ENCODE results near the gene CCDC90B.

CCDC90B gene

DNA sequence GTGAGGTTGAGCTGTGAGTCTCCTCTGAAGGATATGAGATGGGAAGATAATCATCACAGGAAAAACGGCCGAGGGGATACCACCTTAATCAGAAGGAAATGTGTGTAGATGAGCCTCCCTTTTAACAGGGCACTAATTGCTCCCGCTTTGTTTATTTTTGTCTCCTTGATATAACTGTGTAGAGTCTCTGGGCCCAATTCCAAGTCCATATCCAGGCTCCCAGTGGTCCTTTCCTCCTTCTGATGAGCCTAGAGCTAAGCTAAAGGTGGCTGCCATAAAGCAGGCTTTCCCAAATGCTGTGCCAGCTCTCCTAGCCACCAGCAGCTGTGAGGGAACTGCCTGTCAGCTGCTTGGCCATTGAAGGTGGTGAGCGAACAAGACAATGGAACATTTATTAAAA lies 17.1 kb upstream of the CCDC90B start:
- Histone ChIP-seq H3K27me3 (ENCODE audit: insufficient read depth, low read length) (no peaks in the 10 kb centered on the region), H3K4me3 (ENCODE audit: low read depth, low read length, poor library complexity, severe bottlenecking) (no peak overlapping the region), H3K36me3 (ENCODE audit: insufficient read depth, low read length) (no peaks in the 10 kb centered on the region), H2AFZ (ENCODE audit: low read length) (no peak overlapping the region), H3K9ac (ENCODE audit: low read length) (no peak overlapping the region), H3K27ac (ENCODE audit: low read depth, low read length, poor library complexity, severe bottlenecking) (no peak overlapping the region), H3F3A (ENCODE audit: insufficient read depth, low read length) (no peaks in the 10 kb centered on the region), H3K9me3 (ENCODE audit: low read length) (no peaks in the 10 kb centered on the region), H3K9me2 (ENCODE audit: low read depth, low read length) (no peaks in the 10 kb centered on the region), H3K4me1 (ENCODE audit: insufficient read depth, low read length, severe bottlenecking) (no peaks in the 10 kb centered on the region), H3K79me2 (ENCODE audit: insufficient read depth, low read length) (no peaks in the 10 kb centered on the region), H4K20me1 (ENCODE audit: insufficient read depth, low read length) (no peaks in the 10 kb centered on the region), H3K4me2 (ENCODE audit: low read length) (no peak overlapping the region)
- no peak for TF ChIP-seq EZH2 (IDR thresholded peaks at IDR 0.05; ENCODE audit: borderline replicate concordance, low read length)
- TF ChIP-seq, protein P1, sequence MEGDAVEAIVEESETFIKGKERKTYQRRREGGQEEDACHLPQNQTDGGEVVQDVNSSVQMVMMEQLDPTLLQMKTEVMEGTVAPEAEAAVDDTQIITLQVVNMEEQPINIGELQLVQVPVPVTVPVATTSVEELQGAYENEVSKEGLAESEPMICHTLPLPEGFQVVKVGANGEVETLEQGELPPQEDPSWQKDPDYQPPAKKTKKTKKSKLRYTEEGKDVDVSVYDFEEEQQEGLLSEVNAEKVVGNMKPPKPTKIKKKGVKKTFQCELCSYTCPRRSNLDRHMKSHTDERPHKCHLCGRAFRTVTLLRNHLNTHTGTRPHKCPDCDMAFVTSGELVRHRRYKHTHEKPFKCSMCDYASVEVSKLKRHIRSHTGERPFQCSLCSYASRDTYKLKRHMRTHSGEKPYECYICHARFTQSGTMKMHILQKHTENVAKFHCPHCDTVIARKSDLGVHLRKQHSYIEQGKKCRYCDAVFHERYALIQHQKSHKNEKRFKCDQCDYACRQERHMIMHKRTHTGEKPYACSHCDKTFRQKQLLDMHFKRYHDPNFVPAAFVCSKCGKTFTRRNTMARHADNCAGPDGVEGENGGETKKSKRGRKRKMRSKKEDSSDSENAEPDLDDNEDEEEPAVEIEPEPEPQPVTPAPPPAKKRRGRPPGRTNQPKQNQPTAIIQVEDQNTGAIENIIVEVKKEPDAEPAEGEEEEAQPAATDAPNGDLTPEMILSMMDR (IDR thresholded peaks at IDR 0.05; ENCODE audit: low read length) = no peak

DNA sequence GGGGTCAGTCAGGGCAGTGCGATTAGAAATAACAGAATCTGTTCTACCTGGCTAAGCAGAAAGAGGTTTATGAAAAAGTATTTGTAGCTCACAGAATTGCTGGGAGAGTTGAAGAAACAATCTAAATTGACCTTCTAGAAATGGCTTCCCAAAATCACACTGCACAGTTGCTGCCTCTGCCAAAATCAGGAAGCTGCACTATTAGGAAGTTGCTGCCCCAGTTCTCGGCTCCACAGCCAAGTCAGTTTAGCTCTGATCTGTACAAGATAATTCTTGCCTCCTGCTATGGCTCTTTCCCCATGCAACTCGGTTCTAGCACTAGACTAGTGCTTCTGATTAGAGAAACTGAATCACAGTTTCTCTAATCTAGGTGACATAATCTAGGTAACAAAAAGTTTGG lies 16.0 kb upstream of the CCDC90B start:
- no peaks in the 10 kb centered on the region for H3K9me3 ChIP-seq (ENCODE audit: low read length)
- no peaks in the 10 kb centered on the region for H3K27me3 ChIP-seq (ENCODE audit: insufficient read depth, low read length)
- H3K4me3 ChIP-seq (ENCODE audit: low read depth, low read length, poor library complexity, severe bottlenecking) = no peak overlapping the region
- H3K4me1 ChIP-seq (ENCODE audit: insufficient read depth, low read length, severe bottlenecking) = no peaks in the 10 kb centered on the region
- no peaks in the 10 kb centered on the region for H3K36me3 ChIP-seq (ENCODE audit: insufficient read depth, low read length)
- TF ChIP-seq, protein P1 (IDR thresholded peaks at IDR 0.05; ENCODE audit: low read length) = no peak
- TF ChIP-seq EZH2 (IDR thresholded peaks at IDR 0.05; ENCODE audit: borderline replicate concordance, low read length) = no peak
- no peaks in the 10 kb centered on the region for H3K9me2 ChIP-seq (ENCODE audit: low read depth, low read length)
- no peaks in the 10 kb centered on the region for H3F3A ChIP-seq (ENCODE audit: insufficient read depth, low read length)
- no peak overlapping the region for H2AFZ ChIP-seq (ENCODE audit: low read length)
- H3K9ac ChIP-seq (ENCODE audit: low read length) = no peak overlapping the region
- no peaks in the 10 kb centered on the region for H4K20me1 ChIP-seq (ENCODE audit: insufficient read depth, low read length)
- H3K4me2 ChIP-seq (ENCODE audit: low read length) = no peak overlapping the region
- H3K27ac ChIP-seq (ENCODE audit: low read depth, low read length, poor library complexity, severe bottlenecking) = no peak overlapping the region
- no peaks in the 10 kb centered on the region for H3K79me2 ChIP-seq (ENCODE audit: insufficient read depth, low read length)

DNA sequence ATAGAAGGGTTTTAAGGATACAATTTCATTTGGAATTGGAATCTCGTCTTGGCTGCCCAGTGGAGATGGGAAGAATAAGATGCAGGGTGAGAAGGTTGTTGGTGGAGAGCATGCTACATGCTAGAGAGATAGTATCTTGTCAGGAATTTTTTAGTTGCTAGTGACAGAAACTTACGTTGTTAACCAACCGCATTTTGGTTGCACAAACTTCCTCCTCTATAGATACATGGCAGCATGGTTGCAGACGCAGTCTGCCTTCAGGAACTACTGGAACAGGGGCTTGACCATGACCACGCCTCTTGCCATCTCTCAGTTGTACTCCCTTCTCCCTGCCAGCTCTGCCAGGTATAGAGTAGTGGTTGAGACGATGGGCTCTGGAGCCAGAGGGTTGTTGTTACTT lies 13.5 kb upstream of the CCDC90B start:
- Histone ChIP-seq H3K27ac (ENCODE audit: low read depth, low read length, poor library complexity, severe bottlenecking) (no peak overlapping the region), H3F3A (ENCODE audit: insufficient read depth, low read length) (no peaks in the 10 kb centered on the region), H2AFZ (ENCODE audit: low read length) (no peak overlapping the region), H3K9ac (ENCODE audit: low read length) (no peak overlapping the region), H3K4me2 (ENCODE audit: low read length) (no peak overlapping the region), H3K27me3 (ENCODE audit: insufficient read depth, low read length) (no peaks in the 10 kb centered on the region), H3K79me2 (ENCODE audit: insufficient read depth, low read length) (no peaks in the 10 kb centered on the region), H3K9me3 (ENCODE audit: low read length) (no peaks in the 10 kb centered on the region), H3K4me3 (ENCODE audit: low read depth, low read length, poor library complexity, severe bottlenecking) (no peak overlapping the region), H3K4me1 (ENCODE audit: insufficient read depth, low read length, severe bottlenecking) (no peaks in the 10 kb centered on the region), H3K9me2 (ENCODE audit: low read depth, low read length) (no peaks in the 10 kb centered on the region), H3K36me3 (ENCODE audit: insufficient read depth, low read length) (no peaks in the 10 kb centered on the region), H4K20me1 (ENCODE audit: insufficient read depth, low read length) (no peaks in the 10 kb centered on the region)
- TF ChIP-seq, protein P1 (IDR thresholded peaks at IDR 0.05; ENCODE audit: low read length) = no peak
- no peak for TF ChIP-seq EZH2 (IDR thresholded peaks at IDR 0.05; ENCODE audit: borderline replicate concordance, low read length)
